Tibial nerve (tissue), 4 donors: ENCODE data around the gene HSDL2. TPM values are rescaled to one million over a fixed set of nuclear protein-coding genes. Genes with fewer than 3 reads are reported as not detected.

ENCODE experiments used
- DNase-seq, 2 donors: peaks; one replicate each; pipeline ENCODE4 v3.0.0-alpha.2; 2019; ENCODE audit warnings: low spot score in 2 of 2
- H3K27ac ChIP-seq, 4 donors: fragments of 200-600 bp; sonication (generic) in 3 of 4; one replicate each; pipeline ENCODE4 v1.5.1; 2017 to 2019; ENCODE audit warnings: mild to moderate bottlenecking in 1 of 4
- H3K27me3 ChIP-seq, 2 donors: fragments of 200-600 bp; sonication (generic) in 1 of 2; one replicate each; pipeline versions ENCODE4 v1.5.1 to v1.6.0; 2017 to 2019
- H3K36me3 ChIP-seq, 3 donors: fragments of 200-600 bp; sonication (generic); one replicate each; pipeline ENCODE4 v1.5.1; 2018 to 2019
- H3K4me1 ChIP-seq, 4 donors: fragments of 200-600 bp; sonication (generic) in 3 of 4; one replicate each; pipeline ENCODE4 v1.5.1; 2017 to 2019
- H3K4me3 ChIP-seq, 4 donors: fragments of 200-600 bp; sonication (generic) in 3 of 4; one replicate each; pipeline ENCODE4 v1.5.1; 2017 to 2019; ENCODE audit warnings: mild to moderate bottlenecking in 1 of 4, moderate library complexity in 1 of 4
- H3K9me3 ChIP-seq, 4 donors: fragments of 200-600 bp; sonication (generic) in 3 of 4; one replicate each; pipeline ENCODE4 v1.5.1; 2017 to 2019
- CTCF ChIP-seq, 5 experiments: fragments of 200-600 bp in 3 of 5; fragments of 450-650 bp in 2 of 5; sonication (generic) in 3 of 5; IDR thresholded peaks; one replicate each; pipeline ENCODE4 v1.5.1; 2016 to 2019; ENCODE audit warnings: antibody characterized with exemption in 5 of 5, mild to moderate bottlenecking in 3 of 5, moderate library complexity in 2 of 5
- EP300 ChIP-seq, 2 donors: sonication (generic); formaldehyde crosslinking; IDR thresholded peaks; one replicate each; pipeline ENCODE4 v1.6.1; 2017; ENCODE audit warnings: antibody characterized with exemption in 2 of 2, mild to moderate bottlenecking in 1 of 2
- POLR2A ChIP-seq, 2 donors: fragments of 450-650 bp; IDR thresholded peaks; one replicate each; pipeline ENCODE4 v1.6.1; 2017; ENCODE audit warnings: antibody characterized with exemption in 2 of 2, mild to moderate bottlenecking in 2 of 2, moderate library complexity in 2 of 2
- WGBS, 2 donors: methylation state at CpG; one replicate each; pipeline ENCODE4 v1.1.5; 2018; 5-methylcytosine and 5-hydroxymethylcytosine counted together
- total RNA-seq, 4 donors: library from RNA; depleted of rRNA; stranded (reverse); fragments of >200 nt; gene quantifications; one replicate each; pipeline ENCODE4 v1.1.0, GENCODE V29; 2016

Gene HSDL2
- total RNA-seq, 4 donors from 2014 or later, result 34.1 to 48.9 (median 37.7) TPM

DNA sequence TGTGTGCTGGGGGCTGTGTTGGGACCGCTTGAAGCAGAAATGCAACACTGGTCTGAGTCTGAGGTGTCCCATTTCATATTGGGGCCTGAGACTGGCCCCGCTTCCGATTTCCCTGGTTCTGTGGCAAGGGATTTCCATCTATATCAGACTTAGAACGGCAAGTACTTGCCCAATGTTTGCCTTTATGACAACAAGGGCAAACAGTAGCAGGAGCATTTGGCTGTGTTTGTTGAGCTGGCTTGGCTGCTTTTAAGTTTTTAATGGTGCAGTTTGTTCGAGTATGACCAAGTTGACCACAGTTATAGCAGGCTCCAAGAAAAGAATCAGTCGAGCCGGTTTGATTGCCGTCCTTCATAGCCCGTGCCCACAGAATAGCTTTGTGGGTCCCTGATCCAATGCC lies 17.0 kb downstream of the HSDL2 start:
- Histone ChIP-seq H3K9me3 (peaks cover 0 to 12% (median 0%) of the 10 kb centered on the region in 4 donors), H3K27me3 (no peaks in the 10 kb centered on the region), H3K4me1 (no peaks in the 10 kb centered on the region), H3K27ac (no peak overlapping the region), H3K36me3 (peaks cover 0 to 25% (median 0%) of the 10 kb centered on the region in 3 donors), H3K4me3 (no peak overlapping the region)
- 95 to 97% methylated on average over 9 of the region's 9 CpGs for WGBS, 2 donors
- TF ChIP-seq EP300 (IDR thresholded peaks at IDR 0.05) (no peak), CTCF (IDR thresholded peaks at IDR 0.05) (no peak), POLR2A (IDR thresholded peaks at IDR 0.05) (no peak)
- no peak for DNase-seq

- peaks cover 0 to 12% (median 0%) of the 10 kb centered on the region in 4 donors for H3K9me3 ChIP-seq
- H3K27me3 ChIP-seq, result no peaks in the 10 kb centered on the region
- H3K4me1 ChIP-seq, result no peaks in the 10 kb centered on the region
- TF ChIP-seq POLR2A (IDR thresholded peaks at IDR 0.05), result no peak
- no peak for TF ChIP-seq EP300 (IDR thresholded peaks at IDR 0.05)
- TF ChIP-seq CTCF (IDR thresholded peaks at IDR 0.05), result no peak
- H3K36me3 ChIP-seq, result peaks cover 0 to 24% (median 0%) of the 10 kb centered on the region in 3 donors
- H3K4me3 ChIP-seq, result no peak overlapping the region
- 91 to 96% methylated on average over 6 of the region's 6 CpGs for WGBS, 2 donors
- DNase-seq, result no peak
- H3K27ac ChIP-seq, result no peak overlapping the region
Measured at GRCh38 chr9:112401175-112401815, 21.4 kb downstream of the HSDL2 start.

- Histone ChIP-seq H3K4me1 (no peaks in the 10 kb centered on the region), H3K27ac (no peak overlapping the region), H3K4me3 (no peak overlapping the region), H3K27me3 (no peaks in the 10 kb centered on the region), H3K36me3 (peaks cover 0 to 40% (median 0%) of the 10 kb centered on the region in 3 donors), H3K9me3 (peaks cover 0 to 4% (median 0%) of the 10 kb centered on the region in 4 donors)
- WGBS, 2 donors, result 90 to 96% methylated on average over 4 of the region's 4 CpGs
- TF ChIP-seq EP300 (IDR thresholded peaks at IDR 0.05) (no peak), POLR2A (IDR thresholded peaks at IDR 0.05) (no peak), CTCF (IDR thresholded peaks at IDR 0.05) (no peak)
- no peak for DNase-seq
Measured at GRCh38 chr9:112403614-112404201, 23.8 kb downstream of the HSDL2 start.

- DNase-seq, result no peak
- Histone ChIP-seq H3K27ac (no peak overlapping the region), H3K27me3 (no peaks in the 10 kb centered on the region), H3K9me3 (no peaks in the 10 kb centered on the region), H3K36me3 (peaks cover 0 to 43% (median 0%) of the 10 kb centered on the region in 3 donors), H3K4me3 (no peak overlapping the region), H3K4me1 (no peaks in the 10 kb centered on the region)
- TF ChIP-seq CTCF (IDR thresholded peaks at IDR 0.05) (no peak), EP300 (IDR thresholded peaks at IDR 0.05) (no peak), POLR2A (IDR thresholded peaks at IDR 0.05) (no peak)
- 57 to 64% methylated on average over 3 of the region's 3 CpGs for WGBS, 2 donors
Measured at GRCh38 chr9:112404508-112404932, 24.6 kb downstream of the HSDL2 start.

DNA sequence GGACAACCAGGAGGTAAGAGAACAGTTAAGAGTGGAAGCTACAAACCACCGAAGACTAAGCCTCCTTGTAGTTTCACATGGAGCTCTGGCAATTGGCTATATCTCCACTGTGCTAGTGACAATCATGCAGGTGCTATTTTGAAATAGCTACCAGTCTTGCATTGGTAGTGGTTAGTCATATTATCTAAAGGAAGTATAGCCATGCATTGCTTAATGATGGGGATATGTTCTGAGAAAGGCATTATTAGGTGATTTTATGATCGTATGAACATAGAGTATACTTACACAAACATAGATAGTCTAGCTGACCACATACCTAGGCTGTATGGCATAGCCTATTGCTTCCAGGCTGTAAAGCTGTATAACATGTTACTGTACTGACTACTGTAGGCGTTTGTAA lies 28.4 kb downstream of the HSDL2 start:
- TF ChIP-seq POLR2A (IDR thresholded peaks at IDR 0.05), result no peak
- no peak for DNase-seq
- H3K4me3 ChIP-seq, result no peak overlapping the region
- no peak overlapping the region for H3K27ac ChIP-seq
- H3K4me1 ChIP-seq, result no peaks in the 10 kb centered on the region
- H3K9me3 ChIP-seq, result no peaks in the 10 kb centered on the region
- peaks cover 0 to 74% (median 0%) of the 10 kb centered on the region in 3 donors for H3K36me3 ChIP-seq
- no peaks in the 10 kb centered on the region for H3K27me3 ChIP-seq
- WGBS, 2 donors, result 86 to 90% methylated on average over 3 of the region's 3 CpGs
